ENCODE data around the gene CEMIP. TPM values are rescaled to one million over a fixed set of nuclear protein-coding genes. Genes with fewer than 3 reads are reported as not detected.
A peak's percentile ranks its signal among the peaks of the same experiment; 100 is the strongest.

The CEMIP gene
- total RNA-seq, 1 donor from 2014 or later, result 5.3 TPM

- Histone ChIP-seq H3K27me3 (ENCODE audit: control insufficient read depth, insufficient read depth, low read length) (no peaks in the 10 kb centered on the region), H3K36me3 (ENCODE audit: control insufficient read depth, insufficient read depth, low read length) (peaks cover 1% of the 10 kb centered on the region), H3K4me3 (ENCODE audit: low read depth, low read length) (no peak overlapping the region)
- FAIRE-seq (no peak), DNase-seq (ENCODE audit: low read depth) (peak; percentile 34)
- no peak for TF ChIP-seq CTCF (IDR thresholded peaks at IDR 0.05; ENCODE audit: insufficient read depth, low read length, severe bottlenecking)
Measured at GRCh38 chr15:80744826-80745225, 34.3 kb upstream of the CEMIP start.

GRCh38 chr15:80745888-80746287, 33.3 kb upstream of the CEMIP start:
- Histone ChIP-seq H3K4me3 (ENCODE audit: low read depth, low read length) (no peak overlapping the region), H3K27me3 (ENCODE audit: control insufficient read depth, insufficient read depth, low read length) (no peaks in the 10 kb centered on the region)
- FAIRE-seq, result no peak

DNA sequence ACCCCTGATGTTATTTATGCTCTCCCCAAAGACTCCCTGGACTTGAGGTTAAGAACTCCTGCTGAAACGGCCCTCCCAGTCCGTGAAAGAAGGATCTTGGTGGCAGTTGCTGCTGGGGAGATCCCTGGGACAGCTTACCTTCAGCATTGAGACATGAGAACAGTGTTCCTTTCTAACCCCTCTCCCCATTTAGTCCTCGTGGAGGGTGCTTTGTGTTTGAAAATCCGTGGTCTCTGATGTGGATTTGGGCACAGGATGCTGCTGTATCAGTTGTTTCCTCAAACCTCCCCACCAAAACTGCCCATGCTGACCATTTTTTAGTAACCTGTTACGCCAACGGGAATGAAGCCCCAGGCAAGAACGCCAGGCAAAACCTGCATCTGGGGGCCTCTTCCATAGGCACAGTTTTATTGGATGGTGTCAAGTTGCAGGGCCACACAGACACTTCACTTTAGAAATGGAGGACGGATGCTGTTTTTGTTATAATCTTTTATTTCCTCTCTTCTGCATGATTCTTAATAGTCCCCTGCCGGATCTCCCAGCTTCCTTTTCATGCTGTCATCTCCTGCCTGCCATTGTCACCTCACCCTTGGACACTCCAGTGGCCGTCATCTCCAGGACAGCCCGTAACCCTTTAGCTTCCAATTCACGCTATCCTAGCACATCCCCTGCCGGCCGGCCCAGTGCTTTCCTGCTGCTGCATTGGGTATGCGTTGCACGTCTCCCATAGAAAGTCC, 31.7 kb upstream of the CEMIP start:
- no peak for FAIRE-seq

More at GRCh38 chr15:80745888-80746287, 33.3 kb upstream of the CEMIP start:
- no peak for TF ChIP-seq CTCF (IDR thresholded peaks at IDR 0.05; ENCODE audit: insufficient read depth, low read length, severe bottlenecking)
- peaks cover 1% of the 10 kb centered on the region for H3K36me3 ChIP-seq (ENCODE audit: control insufficient read depth, insufficient read depth, low read length)
- no peak for DNase-seq (ENCODE audit: low read depth)

GRCh38 chr15:80749589-80749988, 29.6 kb upstream of the CEMIP start:
- no peak for TF ChIP-seq CTCF (IDR thresholded peaks at IDR 0.05; ENCODE audit: insufficient read depth, low read length, severe bottlenecking)
- no peaks in the 10 kb centered on the region for H3K27me3 ChIP-seq (ENCODE audit: control insufficient read depth, insufficient read depth, low read length)
- DNase-seq (ENCODE audit: low read depth) (peak; percentile 80), FAIRE-seq (peak; percentile 32)
- no peak overlapping the region for H3K4me3 ChIP-seq (ENCODE audit: low read depth, low read length)
- peaks cover 9% of the 10 kb centered on the region for H3K36me3 ChIP-seq (ENCODE audit: control insufficient read depth, insufficient read depth, low read length)

More for the DNA sequence above, 31.7 kb upstream of the CEMIP start:
- Histone ChIP-seq H3K27me3 (ENCODE audit: control insufficient read depth, insufficient read depth, low read length) (no peaks in the 10 kb centered on the region), H3K36me3 (ENCODE audit: control insufficient read depth, insufficient read depth, low read length) (peaks cover 1% of the 10 kb centered on the region), H3K4me3 (ENCODE audit: low read depth, low read length) (no peak overlapping the region)
- no peak for TF ChIP-seq CTCF (IDR thresholded peaks at IDR 0.05; ENCODE audit: insufficient read depth, low read length, severe bottlenecking)
- no peak for DNase-seq (ENCODE audit: low read depth)

GRCh38 chr15:80750575-80750974, 28.6 kb upstream of the CEMIP start:
- H3K27me3 ChIP-seq (ENCODE audit: control insufficient read depth, insufficient read depth, low read length), result no peaks in the 10 kb centered on the region
- no peak for DNase-seq (ENCODE audit: low read depth)
- no peak for TF ChIP-seq CTCF (IDR thresholded peaks at IDR 0.05; ENCODE audit: insufficient read depth, low read length, severe bottlenecking)
- no peak overlapping the region for H3K4me3 ChIP-seq (ENCODE audit: low read depth, low read length)
- no peak for FAIRE-seq
- peaks cover 10% of the 10 kb centered on the region for H3K36me3 ChIP-seq (ENCODE audit: control insufficient read depth, insufficient read depth, low read length)

GRCh38 chr15:80752204-80752603, 27.0 kb upstream of the CEMIP start:
- FAIRE-seq (no peak), DNase-seq (ENCODE audit: low read depth) (no peak)
- H3K27me3 ChIP-seq (ENCODE audit: control insufficient read depth, insufficient read depth, low read length), result no peaks in the 10 kb centered on the region
- no peak overlapping the region for H3K4me3 ChIP-seq (ENCODE audit: low read depth, low read length)
- no peak for TF ChIP-seq CTCF (IDR thresholded peaks at IDR 0.05; ENCODE audit: insufficient read depth, low read length, severe bottlenecking)
- peaks cover 10% of the 10 kb centered on the region for H3K36me3 ChIP-seq (ENCODE audit: control insufficient read depth, insufficient read depth, low read length)

All from bronchial epithelial cell (primary cell).